Astrocyte (in vitro differentiated cells and primary cell): Measurements from ENCODE around the gene TYROBP. TPM values are rescaled to one million over a fixed set of nuclear protein-coding genes. Genes with fewer than 3 reads are reported as not detected.

Experiments used
- DNase-seq: peaks from one replicate; pipeline ENCODE4 v3.0.0-alpha.2; 2010; ENCODE audit warnings: low read depth
- FAIRE-seq: peaks from 2 replicates; lab custom pipeline; 2011; peaks lifted over from hg19 to GRCh38; lab: Jason Lieb, UNC
- H2AFZ ChIP-seq: 2 replicates; pipeline ENCODE4 v1.6.0; 2012; ENCODE audit warnings: low read depth, low read length, inconsistent platforms
- H3K27ac ChIP-seq: 2 replicates; pipeline ENCODE4 v1.5.1; 2011; ENCODE audit warnings: low read depth, low read length, inconsistent platforms
- H3K27me3 ChIP-seq: 2 replicates; pipeline ENCODE4 v1.6.0; 2011; ENCODE audit warnings: low read length, inconsistent platforms; ENCODE audit not compliant: insufficient read depth
- H3K36me3 ChIP-seq: 2 replicates; pipeline ENCODE4 v1.5.1; 2011; ENCODE audit warnings: low read length, inconsistent platforms; ENCODE audit not compliant: insufficient read depth
- H3K4me1 ChIP-seq: 2 replicates; pipeline ENCODE4 v1.5.1; 2011; ENCODE audit warnings: low read length, inconsistent platforms; ENCODE audit not compliant: insufficient read depth
- H3K4me2 ChIP-seq: 2 replicates; pipeline ENCODE4 v1.6.0; 2012; ENCODE audit warnings: low read length, inconsistent platforms
- H3K4me3 ChIP-seq: 2 replicates; pipeline ENCODE4 v1.5.1; 2011; ENCODE audit warnings: low read depth, mild to moderate bottlenecking, low read length, inconsistent platforms; ENCODE audit not compliant: insufficient read depth
- H3K79me2 ChIP-seq: 2 replicates; pipeline ENCODE4 v1.6.0; 2012; ENCODE audit warnings: mild to moderate bottlenecking, low read length, inconsistent platforms; ENCODE audit not compliant: insufficient read depth
- H3K9ac ChIP-seq: 2 replicates; pipeline ENCODE4 v1.6.0; 2012; ENCODE audit warnings: mild to moderate bottlenecking, low read length, inconsistent platforms
- H3K9me3 ChIP-seq: 2 replicates; pipeline ENCODE4 v1.5.1; 2012; ENCODE audit warnings: low read depth, mild to moderate bottlenecking, low read length, inconsistent platforms; ENCODE audit not compliant: insufficient read depth
- H4K20me1 ChIP-seq: 2 replicates; pipeline ENCODE4 v1.6.0; 2012; ENCODE audit warnings: low read length, inconsistent platforms; ENCODE audit not compliant: insufficient read depth
- H3K27ac Mint-ChIP-seq: one replicate; pipeline ENCODE4 v1.8.0; 2021; ENCODE audit warnings: mild to moderate bottlenecking, mixed read lengths; ENCODE audit not compliant: unreplicated experiment
- H3K27me3 Mint-ChIP-seq: one replicate; pipeline ENCODE4 v1.8.0; 2021; ENCODE audit warnings: low read depth, mixed read lengths; ENCODE audit not compliant: unreplicated experiment
- H3K36me3 Mint-ChIP-seq: one replicate; pipeline ENCODE4 v1.8.0; 2021; ENCODE audit warnings: low read depth, mixed read lengths; ENCODE audit not compliant: unreplicated experiment
- H3K4me1 Mint-ChIP-seq: one replicate; pipeline ENCODE4 v1.8.0; 2021; ENCODE audit warnings: low read depth, mixed read lengths; ENCODE audit not compliant: unreplicated experiment
- H3K4me3 Mint-ChIP-seq: one replicate; pipeline ENCODE4 v1.8.0; 2021; ENCODE audit warnings: mild to moderate bottlenecking, moderate library complexity, mixed read lengths; ENCODE audit not compliant: unreplicated experiment
- H3K9me3 Mint-ChIP-seq: one replicate; pipeline ENCODE4 v1.8.0; 2021; ENCODE audit warnings: mild to moderate bottlenecking, mixed read lengths; ENCODE audit not compliant: unreplicated experiment
- CTCF ChIP-seq: IDR thresholded peaks from 2 replicates; pipeline ENCODE4 v1.5.1; 2011; ENCODE audit warnings: low read depth, mild to moderate bottlenecking, inconsistent platforms, low read length, moderate library complexity; ENCODE audit not compliant: insufficient read depth
- EZH2 ChIP-seq: IDR thresholded peaks from 2 replicates; pipeline ENCODE4 v1.6.1; 2012; ENCODE audit warnings: mild to moderate bottlenecking, low read length, inconsistent platforms; ENCODE audit not compliant: insufficient read depth
- total RNA-seq: library from RNA; stranded (reverse); gene quantifications from 2 replicates; pipeline ENCODE4 v1.2.1, GENCODE V29; 2021

TYROBP gene
- total RNA-seq, 1 donor from 2014 or later = not detected

DNA sequence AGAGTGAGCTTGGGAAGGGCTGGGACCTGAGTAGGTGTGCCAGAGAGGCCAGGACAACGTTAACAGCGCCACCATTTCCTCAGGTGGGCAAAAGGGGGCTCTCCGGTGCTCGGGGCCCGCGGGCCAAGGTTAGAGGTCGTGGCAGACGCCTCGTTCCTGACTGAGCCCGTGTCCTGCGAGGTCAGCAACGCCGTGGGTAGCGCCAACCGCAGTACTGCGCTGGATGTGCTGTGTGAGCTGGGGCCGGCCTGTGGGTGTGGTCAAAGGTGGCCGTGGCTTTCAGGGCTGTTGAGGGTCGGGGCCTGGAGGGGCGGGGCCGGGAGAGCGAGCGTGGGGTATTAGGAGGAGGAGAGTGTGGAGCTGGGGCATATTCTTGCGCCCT lies 47.7 kb downstream of the TYROBP start:
- Mint-ChIP-seq H3K27ac (no peak overlapping the region), H3K27me3 (peaks cover 68% of the 10 kb centered on the region), H3K36me3 (peaks cover 5% of the 10 kb centered on the region), H3K4me3 (no peak overlapping the region), H3K9me3 (no peaks in the 10 kb centered on the region), H3K4me1 (no peaks in the 10 kb centered on the region)
- no peak overlapping the region for H2AFZ ChIP-seq
- no peak overlapping the region for H3K4me2 ChIP-seq
- peaks cover 43% of the 10 kb centered on the region for H3K27me3 ChIP-seq
- no peaks in the 10 kb centered on the region for H4K20me1 ChIP-seq
- no peaks in the 10 kb centered on the region for H3K9me3 ChIP-seq
- no peaks in the 10 kb centered on the region for H3K36me3 ChIP-seq
- no peak overlapping the region for H3K27ac ChIP-seq
- H3K9ac ChIP-seq = no peak overlapping the region
- H3K4me3 ChIP-seq = no peak overlapping the region
- DNase-seq (no peak), FAIRE-seq (no peak)
- H3K79me2 ChIP-seq = no peaks in the 10 kb centered on the region
- TF ChIP-seq CTCF (no peak), EZH2 (no peak)
- H3K4me1 ChIP-seq = no peaks in the 10 kb centered on the region

DNA sequence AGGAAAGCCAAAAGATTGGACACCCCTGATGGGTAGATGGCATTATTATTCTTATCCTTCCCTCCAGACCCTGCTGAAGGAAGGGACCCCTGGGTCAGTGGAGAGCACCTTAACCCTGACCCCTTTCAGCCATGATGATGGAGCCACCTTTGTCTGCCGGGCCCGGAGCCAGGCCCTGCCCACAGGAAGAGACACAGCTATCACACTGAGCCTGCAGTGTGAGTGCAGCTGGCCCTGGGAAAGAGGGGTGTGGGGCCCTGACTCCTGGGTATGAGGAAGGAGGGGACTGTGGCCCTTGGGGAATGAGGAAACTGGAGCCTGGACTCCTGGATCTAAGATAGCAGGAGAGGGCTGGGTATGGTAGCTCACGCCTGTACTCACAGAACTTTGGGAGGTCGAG lies 48.7 kb downstream of the TYROBP start:
- H3K4me3 Mint-ChIP-seq = no peak overlapping the region
- H3K36me3 Mint-ChIP-seq = peaks cover 5% of the 10 kb centered on the region
- peaks cover 70% of the 10 kb centered on the region for H3K27me3 Mint-ChIP-seq
- Histone ChIP-seq H3K9me3 (no peaks in the 10 kb centered on the region), H3K79me2 (no peaks in the 10 kb centered on the region), H3K9ac (no peak overlapping the region), H3K4me1 (no peaks in the 10 kb centered on the region), H2AFZ (no peak overlapping the region), H3K36me3 (no peaks in the 10 kb centered on the region), H4K20me1 (no peaks in the 10 kb centered on the region), H3K27ac (no peak overlapping the region), H3K27me3 (peaks cover 45% of the 10 kb centered on the region), H3K4me2 (no peak overlapping the region), H3K4me3 (no peak overlapping the region)
- FAIRE-seq (no peak), DNase-seq (no peak)
- TF ChIP-seq CTCF (no peak), EZH2 (no peak)
- no peaks in the 10 kb centered on the region for H3K4me1 Mint-ChIP-seq
- no peaks in the 10 kb centered on the region for H3K9me3 Mint-ChIP-seq
- no peak overlapping the region for H3K27ac Mint-ChIP-seq

DNA sequence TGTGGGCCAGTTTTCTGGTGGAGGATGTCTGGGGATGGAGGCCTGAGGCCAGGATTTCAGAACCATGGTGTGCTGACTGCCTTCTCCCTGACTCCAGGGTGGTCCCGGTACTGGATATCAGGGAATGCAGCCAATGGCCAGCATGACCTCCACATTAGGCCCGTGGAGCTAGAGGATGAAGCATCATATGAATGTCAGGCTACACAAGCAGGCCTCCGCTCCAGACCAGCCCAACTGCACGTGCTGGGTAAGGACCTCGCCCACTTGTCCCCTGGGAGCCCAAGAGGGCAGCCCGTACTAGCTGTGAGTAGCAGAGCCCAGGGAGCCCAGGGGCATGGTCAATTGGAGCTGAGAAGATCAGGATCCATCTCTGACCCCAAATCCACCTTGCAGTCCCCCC lies 49.8 kb downstream of the TYROBP start:
- no peak overlapping the region for H3K27ac Mint-ChIP-seq
- Histone ChIP-seq H3K27me3 (peaks cover 45% of the 10 kb centered on the region), H2AFZ (no peak overlapping the region), H3K4me2 (no peak overlapping the region), H3K9ac (no peak overlapping the region), H3K4me1 (no peaks in the 10 kb centered on the region), H3K79me2 (no peaks in the 10 kb centered on the region), H3K9me3 (no peaks in the 10 kb centered on the region), H3K36me3 (no peaks in the 10 kb centered on the region), H3K4me3 (no peak overlapping the region), H4K20me1 (no peaks in the 10 kb centered on the region), H3K27ac (no peak overlapping the region)
- H3K36me3 Mint-ChIP-seq = peaks cover 5% of the 10 kb centered on the region
- DNase-seq (no peak), FAIRE-seq (no peak)
- peaks cover 75% of the 10 kb centered on the region for H3K27me3 Mint-ChIP-seq
- no peak for TF ChIP-seq EZH2
- no peak for TF ChIP-seq CTCF
- no peak overlapping the region for H3K4me3 Mint-ChIP-seq
- H3K9me3 Mint-ChIP-seq = no peaks in the 10 kb centered on the region
- no peaks in the 10 kb centered on the region for H3K4me1 Mint-ChIP-seq
